ENCODE data around the gene DCK. TPM values are rescaled to one million over a fixed set of nuclear protein-coding genes. Genes with fewer than 3 reads are reported as not detected.

Gene DCK
- polyA plus RNA-seq (ENCODE audit: insufficient read length in 4 of 4), result 10 to 100 TPM; 33.5 to 47.1 (median 42.3) TPM

DNA sequence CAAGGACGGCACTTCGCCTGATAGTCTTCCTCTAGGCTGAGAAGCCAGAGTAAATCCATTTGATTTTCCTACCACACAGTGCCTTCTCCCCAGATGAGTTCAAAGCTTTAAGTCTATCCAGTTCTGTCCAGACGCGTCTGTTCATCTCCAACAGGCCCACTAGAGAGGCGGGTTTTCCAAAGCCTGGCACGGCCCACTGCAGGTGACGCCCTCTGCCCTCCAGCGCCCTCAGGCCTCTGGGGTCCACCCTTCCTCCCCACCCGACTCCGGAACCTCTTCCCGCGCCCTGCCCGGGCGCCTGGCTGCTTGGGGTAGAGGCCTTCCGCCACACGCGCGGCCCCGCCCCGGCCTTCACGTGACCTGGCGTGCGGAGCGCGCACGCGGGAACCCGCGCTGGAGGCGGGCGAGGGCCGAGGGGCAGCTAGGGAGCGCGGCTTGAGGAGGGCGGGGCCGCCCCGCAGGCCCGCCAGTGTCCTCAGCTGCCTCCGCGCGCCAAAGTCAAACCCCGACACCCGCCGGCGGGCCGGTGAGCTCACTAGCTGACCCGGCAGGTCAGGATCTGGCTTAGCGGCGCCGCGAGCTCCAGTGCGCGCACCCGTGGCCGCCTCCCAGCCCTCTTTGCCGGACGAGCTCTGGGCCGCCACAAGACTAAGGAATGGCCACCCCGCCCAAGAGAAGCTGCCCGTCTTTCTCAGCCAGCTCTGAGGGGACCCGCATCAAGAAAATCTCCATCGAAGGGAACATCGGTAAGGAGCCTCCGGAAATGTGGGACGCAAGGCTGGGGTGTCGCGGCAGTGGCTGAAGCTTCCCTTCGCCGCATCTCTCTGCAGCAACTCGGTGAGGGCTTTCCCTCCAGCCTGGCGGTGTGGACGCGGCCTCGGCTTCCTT lies at the start of gene DCK:
Gene DCK (plus strand): TSS at position 469 of the 888 bp plus-strand sequence. CDS start 187 bp downstream, at position 656.
- peak; percentile 83 to 88 (median 87) for DNase-seq (ENCODE audit: low read depth in 4 of 4, low spot score in 3 of 4)

DNA sequence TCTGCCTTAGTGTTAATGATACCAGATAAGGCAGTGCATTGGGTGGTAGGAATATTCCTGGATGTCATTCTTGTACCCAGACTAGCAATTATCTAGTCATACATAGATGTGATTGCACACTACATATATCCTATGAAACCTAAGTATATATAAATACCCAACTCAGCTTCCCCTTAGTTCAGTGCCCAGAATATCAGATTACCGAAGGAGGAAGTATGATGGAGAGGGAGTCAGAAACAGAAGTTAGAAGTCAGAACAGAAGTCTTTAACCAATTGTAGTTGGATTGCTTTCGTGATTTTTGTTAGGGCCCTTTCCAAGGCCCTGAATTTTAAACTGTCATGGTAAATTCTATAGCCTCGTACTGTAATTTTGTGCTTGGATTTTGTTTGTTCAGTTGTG lies 48.4 kb upstream of the DCK start:
- DNase-seq (ENCODE audit: low read depth in 4 of 4, low spot score in 3 of 4), result no peak

GRCh38 chr4:70945452-70946055 lies 47.9 kb upstream of the DCK start:
- DNase-seq (ENCODE audit: low read depth in 4 of 4, low spot score in 3 of 4), result no peak

DNA sequence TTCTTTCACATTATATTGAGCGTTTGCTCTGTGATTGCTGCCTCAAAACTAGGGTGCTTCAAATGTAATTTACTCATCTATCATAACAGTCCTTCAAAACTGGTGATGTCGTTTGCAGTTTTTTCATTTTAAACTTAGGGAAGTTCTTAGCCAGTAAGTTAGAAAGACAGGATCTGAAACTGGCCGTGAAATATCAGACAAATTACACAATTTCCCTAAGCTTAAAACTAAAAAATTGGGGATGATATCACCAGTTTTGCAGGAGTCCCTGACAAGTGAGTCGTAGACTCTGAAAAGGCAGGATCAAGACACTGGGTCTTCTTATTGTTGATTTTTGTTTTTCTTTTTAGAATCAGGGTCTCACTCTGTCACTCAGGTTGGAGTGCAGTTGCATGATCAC lies 46.5 kb upstream of the DCK start:
- DNase-seq (ENCODE audit: low read depth in 4 of 4, low spot score in 3 of 4), result no peak

DNA sequence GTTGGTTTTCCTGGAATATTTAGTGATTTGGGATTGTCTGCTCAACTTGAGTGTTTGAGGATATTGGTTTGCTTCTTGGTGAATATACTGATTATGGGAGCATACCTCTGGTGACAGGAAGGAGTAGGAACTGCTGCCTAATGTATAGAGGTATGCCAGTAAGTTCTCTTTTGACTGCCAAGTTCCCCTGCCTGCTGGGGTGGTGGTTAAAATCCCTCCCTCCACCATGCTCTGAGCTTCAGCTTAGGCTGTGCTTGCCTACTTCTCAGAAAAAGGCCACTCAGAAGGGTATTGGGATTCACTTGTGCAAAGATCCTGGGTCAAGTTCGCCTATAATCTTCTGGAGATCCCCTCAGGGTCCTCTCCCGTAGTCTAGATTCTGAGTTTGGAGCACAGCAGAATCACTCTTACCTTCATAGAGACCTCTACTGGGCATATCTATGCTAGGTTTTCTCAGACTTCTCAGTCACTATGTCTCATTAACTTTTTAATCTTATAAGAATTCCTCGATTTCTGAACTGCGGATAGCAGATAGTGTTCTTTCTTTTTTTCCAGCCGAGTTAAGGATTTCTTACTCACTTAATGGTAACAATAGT lies 44.7 kb upstream of the DCK start:
- DNase-seq (ENCODE audit: low read depth in 4 of 4, low spot score in 3 of 4), result no peak

GRCh38 chr4:70954032-70954431 lies 39.4 kb upstream of the DCK start:
- DNase-seq (ENCODE audit: low read depth in 4 of 4, low spot score in 3 of 4), result no peak

DNA sequence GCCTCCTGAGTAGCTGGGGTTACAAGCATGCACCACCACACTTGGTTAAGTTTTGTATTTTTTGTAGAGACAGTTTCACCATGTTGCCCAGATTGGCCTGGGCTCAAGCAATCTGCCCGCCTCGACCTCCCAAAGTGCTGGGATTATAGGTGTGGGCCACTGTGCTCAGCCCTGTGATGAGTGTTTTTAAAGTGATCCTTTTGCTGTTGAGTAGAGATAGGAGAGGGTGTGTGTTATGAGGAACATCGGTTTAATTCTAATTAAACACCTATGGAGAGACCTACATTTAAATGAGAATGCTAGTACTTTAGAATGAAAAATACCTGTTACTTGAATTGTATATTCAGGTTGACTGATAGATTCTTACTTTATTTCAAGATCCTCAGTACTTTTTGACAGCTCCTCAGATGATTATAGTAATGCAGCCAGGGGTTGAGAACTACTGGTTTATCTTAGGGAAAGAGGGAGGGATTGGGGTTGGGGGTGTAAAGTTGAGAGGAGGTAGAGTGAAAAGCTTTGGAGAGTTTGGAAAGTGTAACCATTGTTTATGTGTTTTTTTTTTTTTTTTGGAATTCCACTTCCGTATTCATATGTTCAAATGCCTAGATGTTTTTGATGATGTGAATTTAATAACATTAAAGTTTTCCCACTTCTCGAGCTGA lies 36.8 kb upstream of the DCK start:
- DNase-seq (ENCODE audit: low read depth in 4 of 4, low spot score in 3 of 4), result no peak

DNA sequence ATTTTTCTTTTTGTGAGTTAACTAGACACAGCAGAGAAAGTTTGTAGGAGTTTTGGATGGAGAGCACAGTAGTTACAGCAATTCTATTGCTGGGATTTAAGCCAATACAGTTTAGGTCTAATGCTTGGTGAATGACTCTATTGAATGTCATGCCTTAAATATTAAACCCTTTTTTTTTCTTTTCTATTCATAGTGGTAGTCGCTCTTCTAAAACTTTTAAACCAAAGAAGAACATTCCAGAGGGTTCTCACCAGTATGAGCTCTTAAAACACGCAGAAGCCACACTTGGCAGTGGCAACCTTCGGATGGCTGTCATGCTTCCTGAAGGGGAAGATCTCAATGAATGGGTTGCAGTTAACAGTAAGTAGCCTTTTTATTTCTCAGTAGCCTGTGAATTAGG lies 34.8 kb upstream of the DCK start:
- DNase-seq (ENCODE audit: low read depth in 4 of 4, low spot score in 3 of 4), result no peak

- DNase-seq (ENCODE audit: low read depth in 4 of 4, low spot score in 3 of 4), result no peak
Measured at GRCh38 chr4:70969076-70969475, 24.4 kb upstream of the DCK start.

- no peak for DNase-seq (ENCODE audit: low read depth in 4 of 4, low spot score in 3 of 4)
Measured at GRCh38 chr4:70976252-70976651, 17.2 kb upstream of the DCK start.

- DNase-seq (ENCODE audit: low read depth in 4 of 4, low spot score in 3 of 4), result no peak
Measured at GRCh38 chr4:70979445-70980008, 13.9 kb upstream of the DCK start.

DNA sequence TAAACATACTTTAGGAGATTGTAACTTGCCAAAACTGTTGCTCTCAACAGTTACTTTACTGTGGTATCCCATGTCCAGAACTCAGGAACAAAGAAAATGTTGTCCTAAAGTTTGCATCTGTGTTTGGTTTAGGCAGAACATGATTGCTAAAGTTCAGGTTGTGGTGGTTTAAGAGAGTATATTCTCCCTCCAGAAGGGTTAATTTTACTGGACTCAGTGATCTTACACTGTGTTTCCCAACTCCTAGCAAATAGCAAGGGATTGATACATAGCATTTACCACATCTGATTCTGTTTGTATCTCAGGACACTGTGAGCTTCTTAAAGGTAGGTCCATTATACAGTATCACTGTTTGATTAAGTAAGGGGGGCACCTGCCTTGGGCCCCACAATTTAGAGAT lies 13.3 kb upstream of the DCK start:
- no peak for DNase-seq (ENCODE audit: low read depth in 4 of 4, low spot score in 3 of 4)

- DNase-seq (ENCODE audit: low read depth in 4 of 4, low spot score in 3 of 4), result no peak
Measured at GRCh38 chr4:70984106-70984505, 9.3 kb upstream of the DCK start.

GRCh38 chr4:70984589-70984988 lies 8.9 kb upstream of the DCK start:
- DNase-seq (ENCODE audit: low read depth in 4 of 4, low spot score in 3 of 4), result no peak

DNA sequence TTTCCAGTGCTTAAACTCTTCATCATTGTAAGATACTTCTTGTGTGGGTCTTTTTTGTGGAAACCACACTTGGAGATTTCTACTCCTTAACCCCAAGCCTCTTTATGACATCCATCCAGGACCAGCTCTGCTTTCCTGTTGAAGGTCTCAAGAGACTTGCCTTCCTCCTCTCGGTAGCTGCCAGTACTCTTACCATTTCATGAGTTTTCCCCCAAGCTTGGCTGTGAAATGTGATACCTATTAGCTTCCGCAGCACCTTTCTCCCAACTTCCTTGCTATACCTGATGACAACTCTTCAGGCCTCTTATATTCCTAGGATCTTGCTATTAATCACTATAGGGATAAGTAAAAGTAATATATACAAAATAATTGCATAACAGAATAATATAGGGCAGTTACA lies 1.9 kb upstream of the DCK start:
- no peak for DNase-seq (ENCODE audit: low read depth in 4 of 4, low spot score in 3 of 4)

- DNase-seq (ENCODE audit: low read depth in 4 of 4, low spot score in 3 of 4), result no peak
Measured at GRCh38 chr4:70992391-70992881, 1.0 kb upstream of the DCK start.

DNA sequence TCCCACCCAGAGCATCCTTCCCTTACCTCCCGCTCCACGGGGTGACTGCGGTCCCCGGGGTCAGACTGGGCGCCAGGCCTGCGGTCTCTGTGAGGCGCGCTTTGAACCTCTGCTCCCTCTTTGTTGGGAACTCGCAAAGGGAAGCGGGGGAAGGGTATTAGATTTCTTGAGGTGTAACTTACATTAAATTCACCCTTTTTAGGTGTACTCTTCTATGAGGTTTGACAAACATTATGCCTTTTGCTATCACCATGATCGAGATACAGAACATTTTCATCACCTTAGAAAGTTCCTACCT lies 569 bp downstream of the DCK start:
- no peak for DNase-seq (ENCODE audit: low read depth in 4 of 4, low spot score in 3 of 4)

GRCh38 chr4:70994387-70995099 lies 1.1 kb downstream of the DCK start:
- DNase-seq (ENCODE audit: low read depth in 4 of 4, low spot score in 3 of 4), result no peak

DNA sequence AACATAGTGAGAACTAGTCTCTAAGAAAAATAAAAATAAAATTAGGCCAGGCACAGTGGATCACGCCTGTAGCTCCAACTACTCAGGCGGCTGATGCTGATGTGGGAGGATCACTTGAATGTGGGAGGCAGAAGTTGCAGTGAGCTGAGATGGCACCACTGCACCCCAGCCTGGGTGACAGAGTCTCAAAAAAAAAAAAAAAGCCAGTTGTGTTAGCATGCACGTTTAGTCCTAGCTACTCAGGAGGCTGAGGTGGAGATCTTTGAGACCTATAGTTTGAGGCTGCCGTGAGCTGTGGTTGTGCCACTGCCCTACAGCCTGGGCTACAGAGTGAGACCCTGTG lies 2.5 kb downstream of the DCK start:
- DNase-seq (ENCODE audit: low read depth in 4 of 4, low spot score in 3 of 4), result no peak

DNA sequence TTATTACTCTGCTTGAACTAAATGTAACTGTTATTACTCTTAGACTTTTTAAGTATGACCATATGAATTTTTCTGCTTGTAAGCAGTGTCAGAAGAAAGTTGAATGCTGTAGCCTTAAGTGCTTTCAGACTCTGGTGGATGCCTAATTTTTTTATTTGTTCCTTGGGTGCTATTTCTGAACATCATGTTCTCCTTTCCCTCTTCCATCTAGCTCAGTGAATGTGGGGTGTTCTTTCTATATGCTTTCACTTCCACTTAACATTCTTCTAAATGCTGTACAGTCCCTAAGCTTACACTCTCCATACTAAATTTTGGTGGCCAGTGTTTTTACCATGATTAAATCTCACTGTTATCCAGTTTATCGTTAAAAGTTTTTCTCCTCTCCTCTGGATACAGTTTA lies 3.6 kb downstream of the DCK start:
- no peak for DNase-seq (ENCODE audit: low read depth in 4 of 4, low spot score in 3 of 4)
